Activated CD4-positive, CD25-positive, alpha-beta regulatory T cell (primary cell): ENCODE data around the gene RAB12.
"Not testable (repeated sequence)": the region's sequence is repeated elsewhere in the genome, so short reads cannot be mapped to it uniquely, and the experiment has no call there.

ENCODE experiments used
- DNase-seq, 4 experiments: peaks; one replicate each; lab custom pipeline; 2025; lab: John Stamatoyannopoulos, UW

RAB12 gene

GRCh38 chr18:8608795-8609658 is at the start of gene RAB12:
Gene RAB12 (plus strand): TSS chr18:8609437. CDS start chr18:8609440, 3 bp downstream.
- peak; percentile 69 to 81 (median 76) for DNase-seq

GRCh38 chr18:8559612-8560186 is 49.5 kb upstream of the RAB12 start:
- DNase-seq = no peak

GRCh38 chr18:8561123-8561910 is 47.9 kb upstream of the RAB12 start:
- DNase-seq = no peak

GRCh38 chr18:8562070-8562469 is 47.2 kb upstream of the RAB12 start:
- DNase-seq = no peak

- no peak for DNase-seq
Measured at GRCh38 chr18:8562919-8563318, 46.3 kb upstream of the RAB12 start.

GRCh38 chr18:8571399-8571798 is 37.8 kb upstream of the RAB12 start:
- no peak for DNase-seq

- not testable (repeated sequence) for DNase-seq
Measured at GRCh38 chr18:8573766-8574165, 35.5 kb upstream of the RAB12 start.

GRCh38 chr18:8584798-8585197 is 24.4 kb upstream of the RAB12 start:
- no peak for DNase-seq

GRCh38 chr18:8586941-8587340 is 22.3 kb upstream of the RAB12 start:
- DNase-seq = no peak

- DNase-seq = no peak
Measured at GRCh38 chr18:8595445-8595844, 13.8 kb upstream of the RAB12 start.

- no peak for DNase-seq
Measured at GRCh38 chr18:8601277-8602032, 7.8 kb upstream of the RAB12 start.

- DNase-seq = no peak
Measured at GRCh38 chr18:8602040-8602439, 7.2 kb upstream of the RAB12 start.

GRCh38 chr18:8602557-8602956 is 6.7 kb upstream of the RAB12 start:
- no peak for DNase-seq

GRCh38 chr18:8603663-8604520 is 5.3 kb upstream of the RAB12 start:
- no peak for DNase-seq

GRCh38 chr18:8605974-8606373 is 3.3 kb upstream of the RAB12 start:
- no peak for DNase-seq

- DNase-seq = no peak
Measured at GRCh38 chr18:8607776-8608742, 1.2 kb upstream of the RAB12 start.

GRCh38 chr18:8609659-8610458 is 622 bp downstream of the RAB12 start:
- DNase-seq = peak in 2 of 4 experiments; percentile 4 to 29

GRCh38 chr18:8610459-8610851 is 1.2 kb downstream of the RAB12 start:
- no peak for DNase-seq
